GM21528 (cell line): Measurements from ENCODE around the gene MUCL1.
"Not testable (repeated sequence)": the region's sequence is repeated elsewhere in the genome, so short reads cannot be mapped to it uniquely, and the experiment has no call there.

Experiments
- ATAC-seq: cut with Tn5 transposase; IDR thresholded peaks from one replicate; pipeline ENCODE4 v1.9.1; 2021; ENCODE audit warnings: mild to moderate bottlenecking, moderate library complexity; ENCODE audit not compliant: unreplicated experiment, low FRiP score

The MUCL1 gene

DNA sequence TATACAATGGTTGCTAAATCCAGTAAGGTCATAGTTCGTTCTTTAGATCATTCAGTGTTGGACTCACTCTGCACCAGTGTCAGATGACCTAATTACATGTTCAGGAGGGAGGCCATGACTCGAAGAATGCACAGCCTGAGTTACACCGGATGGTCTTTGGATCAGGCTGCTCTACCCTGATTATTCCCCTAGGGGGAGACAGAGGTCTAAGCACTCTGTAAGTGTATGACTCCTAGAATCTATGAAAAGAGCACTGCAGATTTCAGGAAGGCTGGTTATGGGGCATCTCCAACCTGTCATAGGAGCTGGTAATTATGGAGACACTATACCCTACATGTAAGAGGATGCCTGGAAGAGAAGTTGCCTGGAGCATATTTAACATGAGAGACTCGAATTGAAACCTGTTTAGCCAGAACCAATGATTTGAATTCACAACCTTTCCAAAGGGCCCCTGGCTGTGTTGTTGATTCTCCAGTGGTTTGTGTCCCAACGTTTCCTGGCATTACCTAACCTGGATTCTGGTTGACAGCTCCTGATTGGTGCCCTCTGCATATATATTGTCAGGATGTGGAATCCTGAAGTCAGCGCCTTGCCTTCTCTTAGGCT lies at the start of gene MUCL1:
Gene MUCL1, plus strand, starts transcription at position 584 of the 606 bp plus-strand sequence. CDS start 67 bp downstream, outside the sequence.
- ATAC-seq = peak; percentile 92

GRCh38 chr12:54821676-54822075 lies 32.6 kb upstream of the MUCL1 start:
- ATAC-seq = no peak

- ATAC-seq = no peak
Observed at GRCh38 chr12:54824402-54824801, 29.9 kb upstream of the MUCL1 start.

DNA sequence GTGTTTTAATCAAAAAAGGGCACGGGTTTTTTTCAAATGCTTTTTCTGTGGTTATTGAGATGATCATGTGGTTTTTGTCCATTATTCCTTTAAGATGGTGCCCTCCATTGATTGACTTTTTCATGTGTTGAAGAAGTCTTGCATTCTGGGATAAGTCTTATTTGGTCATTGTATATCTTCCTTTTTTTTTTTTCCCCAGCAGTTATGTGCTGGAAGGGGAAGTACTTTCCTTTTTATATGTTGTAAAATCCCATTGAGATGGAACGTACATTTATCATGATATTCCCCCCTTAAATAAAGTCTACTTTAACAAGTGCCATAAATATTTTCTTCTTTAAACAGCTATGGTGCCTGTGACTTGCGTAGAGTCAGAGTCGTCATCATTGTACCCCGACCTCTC lies 24.8 kb upstream of the MUCL1 start:
- ATAC-seq = no peak

GRCh38 chr12:54830199-54830598 lies 24.1 kb upstream of the MUCL1 start:
- no peak for ATAC-seq

DNA sequence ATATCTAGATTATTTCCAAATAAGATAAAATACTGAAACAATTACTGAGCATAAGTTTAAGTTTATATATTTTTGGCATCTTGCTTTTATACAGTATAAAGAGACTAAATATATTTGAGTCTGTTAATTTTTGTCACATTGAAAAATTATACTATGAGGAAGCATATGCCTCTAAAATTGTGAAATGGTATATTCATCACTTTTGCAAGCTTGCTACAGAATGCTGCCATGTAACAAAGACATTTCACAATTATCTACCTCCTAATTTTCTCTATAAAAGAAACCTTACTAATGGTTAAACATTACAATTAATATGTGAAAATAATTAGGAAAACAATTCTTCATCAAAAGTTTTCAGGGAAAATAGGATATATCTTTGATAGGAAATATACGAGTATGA lies 22.7 kb upstream of the MUCL1 start:
- ATAC-seq = no peak

- ATAC-seq = no peak
Observed at GRCh38 chr12:54840244-54840865, 14.0 kb upstream of the MUCL1 start.

DNA sequence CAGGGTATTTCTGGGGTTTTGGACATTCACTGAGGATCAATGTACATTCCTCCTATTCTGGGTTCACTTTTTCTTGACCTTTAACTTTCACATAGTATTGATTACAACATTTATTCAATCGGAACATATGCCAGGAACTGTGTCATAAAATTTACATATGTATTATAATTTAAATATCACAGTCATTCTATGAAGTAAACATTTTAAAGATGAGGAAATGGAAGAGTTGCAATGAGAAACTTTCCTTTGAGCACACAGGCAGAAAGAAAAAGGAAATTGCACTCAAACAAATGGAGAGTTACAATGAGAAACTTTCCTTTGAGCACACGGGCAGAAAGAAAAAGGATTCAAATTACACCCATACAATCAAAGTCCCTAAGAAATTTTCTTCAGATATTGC lies 3.1 kb downstream of the MUCL1 start:
- no peak for ATAC-seq

DNA sequence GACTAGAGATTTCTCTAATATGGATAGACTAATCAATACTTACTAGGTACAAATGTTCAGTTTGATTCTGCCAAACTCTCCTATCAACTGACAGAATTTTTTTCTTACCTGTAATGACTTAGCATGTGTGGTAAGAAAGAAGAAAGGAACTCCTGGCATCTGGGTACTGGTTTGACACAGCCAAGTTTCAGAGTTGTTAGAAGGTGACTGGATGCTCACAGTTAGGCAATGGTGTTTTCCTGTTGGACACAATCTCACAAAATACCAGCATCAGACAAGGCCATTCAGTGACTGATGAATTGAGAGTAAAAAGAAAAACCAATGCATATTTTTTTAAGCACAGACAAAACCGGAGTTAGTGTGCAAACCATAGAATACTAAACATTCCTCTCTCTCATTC lies 4.2 kb downstream of the MUCL1 start:
- ATAC-seq = no peak

- no peak for ATAC-seq
Observed at GRCh38 chr12:54859502-54859901, 5.2 kb downstream of the MUCL1 start.

DNA sequence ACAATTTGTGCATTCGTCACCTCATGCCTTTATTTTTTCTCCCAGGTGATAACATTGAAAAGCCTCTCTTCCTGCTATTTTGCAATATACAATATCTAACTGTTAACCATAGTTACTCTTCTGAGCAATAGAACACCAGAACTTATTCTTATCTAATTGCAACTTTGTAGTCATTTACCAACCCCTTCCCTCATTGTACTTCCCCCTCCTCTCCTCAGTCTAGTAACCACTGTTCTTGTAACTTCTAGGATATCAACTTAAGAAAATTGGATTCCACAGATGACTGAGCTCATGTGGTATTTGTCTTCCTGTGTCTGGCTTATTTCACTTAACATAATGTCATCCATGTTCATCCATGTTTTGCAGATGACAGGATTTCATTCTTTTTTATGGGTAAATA lies 7.6 kb downstream of the MUCL1 start:
- no peak for ATAC-seq

- no peak for ATAC-seq
Observed at GRCh38 chr12:54863948-54864618, 9.8 kb downstream of the MUCL1 start.

DNA sequence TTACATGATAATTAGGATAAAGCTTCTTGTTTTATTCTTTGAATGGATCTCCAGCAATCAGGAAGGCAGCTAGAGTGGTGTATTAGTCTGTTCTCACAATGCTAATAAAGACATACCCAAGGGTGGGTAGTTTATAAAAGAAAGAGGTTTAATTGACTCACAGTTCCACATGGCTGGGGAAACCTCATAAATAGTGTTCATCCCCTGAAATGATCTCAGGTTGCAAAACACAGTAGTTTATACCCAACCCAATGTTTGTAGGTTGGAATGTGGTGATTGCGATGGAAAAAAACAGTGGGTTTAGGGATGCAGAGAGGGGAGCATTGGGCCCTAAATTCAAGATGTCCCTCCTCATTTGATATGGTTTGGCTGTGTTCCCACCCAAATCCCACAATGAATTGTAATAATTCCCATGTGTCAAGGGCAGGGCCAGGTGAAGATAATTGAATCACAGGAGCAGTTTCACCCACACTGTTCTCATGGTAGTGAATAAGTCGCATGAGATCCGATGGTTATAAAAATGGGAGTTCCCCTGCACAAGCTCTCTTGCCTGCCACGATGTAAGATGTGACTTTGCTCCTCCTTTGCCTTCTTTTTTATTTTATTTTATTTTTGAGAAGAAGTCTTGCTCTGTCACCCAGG lies 11.5 kb downstream of the MUCL1 start:
- no peak for ATAC-seq

DNA sequence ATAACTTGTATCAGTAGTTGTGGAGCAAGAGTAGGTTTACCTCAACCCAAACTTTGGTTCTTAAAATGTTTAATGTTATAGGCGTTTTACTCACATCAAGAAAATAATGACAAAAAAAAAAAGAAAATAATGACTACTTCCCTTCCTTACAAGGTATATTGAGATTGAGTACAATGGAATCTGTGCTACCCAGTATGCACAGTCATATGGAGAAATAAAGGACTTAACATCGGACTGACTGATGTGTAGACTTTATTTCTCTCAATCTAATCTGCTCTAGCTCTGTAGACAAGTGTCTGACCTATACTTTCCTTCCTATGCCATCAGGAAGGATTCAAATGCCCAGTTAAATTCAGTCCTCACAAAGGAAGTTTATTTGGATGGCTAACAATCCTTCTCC lies 14.4 kb downstream of the MUCL1 start:
- no peak for ATAC-seq

DNA sequence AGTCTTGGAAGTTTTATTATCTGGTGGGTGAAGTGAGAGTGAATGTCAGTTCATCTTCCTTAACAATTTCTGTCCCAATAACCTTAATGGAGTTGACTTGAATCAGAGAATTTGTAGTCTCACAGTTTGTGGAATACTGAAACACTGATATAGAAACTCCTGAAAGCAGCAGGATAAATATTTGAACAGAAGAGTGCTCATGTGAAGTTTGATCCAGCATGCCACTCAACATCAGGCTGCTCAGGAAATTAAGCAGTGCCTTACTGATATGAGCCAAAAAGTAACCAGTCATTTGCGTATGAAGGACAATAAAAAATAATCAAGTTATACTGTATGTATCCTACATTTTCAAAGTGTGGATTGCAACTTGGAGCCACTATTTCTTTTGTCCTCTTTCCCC lies 15.7 kb downstream of the MUCL1 start:
- no peak for ATAC-seq

DNA sequence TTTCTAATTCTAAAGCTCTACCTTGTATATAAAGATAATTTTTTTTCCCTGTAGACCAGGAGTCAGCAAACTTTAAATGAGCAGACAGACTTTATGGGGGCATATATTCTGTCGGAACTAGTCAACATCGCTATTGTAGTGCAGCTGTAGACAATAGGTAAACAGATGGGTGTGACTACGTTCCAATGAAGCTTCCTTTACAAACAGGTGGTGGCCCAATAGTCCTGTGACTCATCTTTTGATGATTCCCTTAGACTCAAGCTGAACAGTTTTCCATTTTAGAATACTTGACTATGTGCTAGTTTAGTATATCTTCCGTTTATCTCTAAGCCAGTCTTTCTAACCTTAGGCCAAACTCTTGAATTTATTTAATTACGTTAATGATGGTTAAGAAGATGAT lies 16.3 kb downstream of the MUCL1 start:
- no peak for ATAC-seq

DNA sequence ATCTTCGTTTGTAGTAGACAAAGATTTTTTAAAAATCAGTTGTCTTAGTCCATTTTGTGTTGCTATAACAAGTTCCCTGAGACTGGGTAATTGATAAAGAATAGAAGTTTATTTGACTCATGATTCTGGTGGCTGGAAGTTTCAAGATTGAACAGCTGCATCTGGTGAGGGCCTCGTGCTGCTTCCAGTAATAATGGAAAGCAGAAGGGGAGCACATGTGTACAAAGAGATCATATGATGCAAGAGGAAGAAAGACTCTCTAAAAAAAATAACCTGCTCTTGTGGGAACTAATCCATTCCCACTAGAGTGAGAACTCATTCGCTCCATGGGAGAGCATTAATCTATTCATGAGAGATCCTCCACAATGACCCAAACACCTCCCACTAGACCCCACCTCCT lies 24.8 kb downstream of the MUCL1 start:
- no peak for ATAC-seq

DNA sequence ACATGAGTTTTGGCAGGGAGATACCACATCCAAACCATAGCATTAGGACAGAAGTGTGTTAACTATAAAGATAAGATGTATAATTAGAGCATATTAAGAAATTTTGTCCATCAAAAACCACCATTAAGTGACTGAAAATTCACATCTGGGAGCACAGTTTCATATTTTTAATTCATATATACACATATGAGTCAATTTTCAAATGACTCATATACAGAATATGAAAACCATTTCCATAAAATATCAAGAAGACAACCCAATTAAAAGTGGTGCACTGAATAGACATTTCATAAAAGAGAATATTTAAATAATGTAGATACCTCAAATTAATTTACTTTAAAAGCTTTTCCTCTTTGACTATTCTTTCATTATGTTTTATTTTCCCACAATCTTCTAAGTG lies 25.3 kb downstream of the MUCL1 start:
- no peak for ATAC-seq

GRCh38 chr12:54882079-54882478 lies 27.8 kb downstream of the MUCL1 start:
- no peak for ATAC-seq

- ATAC-seq = not testable (repeated sequence)
Observed at GRCh38 chr12:54882597-54882996, 28.3 kb downstream of the MUCL1 start.

DNA sequence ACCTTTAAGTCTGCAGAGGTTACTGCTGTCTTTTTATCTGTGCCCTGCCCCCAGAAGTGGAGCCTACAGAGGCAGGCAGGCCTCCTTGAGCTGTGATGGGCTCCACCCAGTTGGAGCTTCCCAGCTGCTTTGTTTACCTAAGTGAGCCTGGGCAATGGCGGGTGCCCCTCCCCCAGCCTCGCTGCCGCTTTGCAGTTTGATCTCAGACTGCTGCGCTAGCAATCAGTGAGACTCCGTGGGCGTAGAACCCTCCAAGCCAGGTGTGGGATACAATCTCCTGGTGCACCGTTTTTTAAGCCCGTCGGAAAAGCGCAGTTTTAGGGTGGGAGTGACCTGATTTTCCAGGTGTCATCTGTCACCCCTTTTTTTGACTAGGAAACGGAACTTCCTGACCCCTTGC lies 34.1 kb downstream of the MUCL1 start:
- ATAC-seq = not testable (repeated sequence)

GRCh38 chr12:54890339-54890738 lies 36.0 kb downstream of the MUCL1 start:
- ATAC-seq = no peak
